HG03095 (cell line): ENCODE results near the gene LRRC8E.
A peak's percentile ranks its signal among the peaks of the same experiment; 100 is the strongest.

Experiments used
- ATAC-seq: cut with Tn5 transposase; IDR thresholded peaks from one replicate; pipeline ENCODE4 v1.9.1; 2021; ENCODE audit warnings: moderate library complexity; ENCODE audit not compliant: unreplicated experiment

The LRRC8E gene

DNA sequence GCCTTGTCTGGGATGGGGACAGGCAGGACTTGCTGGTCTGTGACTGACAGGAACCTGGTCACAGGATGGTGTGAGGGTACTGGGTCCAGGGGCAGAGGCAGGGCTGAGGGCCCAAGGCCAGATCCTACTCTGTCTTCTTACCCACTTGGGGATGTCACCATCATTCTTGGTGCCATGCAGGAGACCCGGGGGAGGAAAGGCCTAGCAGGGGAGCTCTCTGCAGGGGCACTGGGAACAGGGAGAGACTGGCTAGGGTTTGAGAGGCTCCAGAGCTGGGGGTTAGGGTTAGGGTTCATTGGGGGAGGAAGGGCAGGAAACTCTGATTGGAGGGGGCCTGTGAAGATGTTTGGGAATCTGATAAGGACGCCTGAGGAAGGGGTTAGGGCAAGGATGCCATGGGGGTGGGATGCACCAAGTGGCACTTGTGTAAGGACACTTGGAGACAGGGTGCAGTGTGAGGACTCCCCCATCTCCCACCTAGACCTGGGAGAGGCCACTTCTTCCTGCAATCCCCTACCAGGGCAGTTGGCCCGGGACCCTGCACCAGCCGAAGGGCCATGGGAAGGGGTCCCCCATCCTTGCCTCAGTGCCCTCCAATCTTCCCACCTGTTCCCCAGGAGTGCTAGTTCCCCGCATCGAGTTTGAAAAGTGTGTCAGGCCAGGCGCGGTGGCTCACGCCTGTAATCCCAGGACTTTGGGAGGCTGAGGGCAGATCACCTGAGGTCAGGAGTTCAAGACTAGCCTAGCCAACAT lies 21.0 kb upstream of the LRRC8E start:
- no peak for ATAC-seq

DNA sequence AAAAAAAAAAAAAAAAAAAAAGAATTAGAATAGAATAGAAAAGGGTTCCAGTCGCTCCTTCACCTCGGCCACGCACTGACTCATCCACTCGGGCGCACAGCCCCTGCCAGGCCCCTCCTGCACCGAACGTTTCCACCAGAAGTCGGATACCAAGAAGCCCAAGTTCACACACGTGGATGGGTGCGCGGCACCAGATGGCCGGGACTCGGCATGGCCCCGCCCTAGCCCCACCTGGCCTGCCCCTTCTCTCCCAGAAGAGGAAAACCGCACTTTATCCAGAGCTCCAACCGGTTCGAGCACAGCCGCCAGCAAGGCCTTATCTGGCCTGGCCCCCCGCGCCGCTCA lies 20.0 kb upstream of the LRRC8E start:
- no peak for ATAC-seq

DNA sequence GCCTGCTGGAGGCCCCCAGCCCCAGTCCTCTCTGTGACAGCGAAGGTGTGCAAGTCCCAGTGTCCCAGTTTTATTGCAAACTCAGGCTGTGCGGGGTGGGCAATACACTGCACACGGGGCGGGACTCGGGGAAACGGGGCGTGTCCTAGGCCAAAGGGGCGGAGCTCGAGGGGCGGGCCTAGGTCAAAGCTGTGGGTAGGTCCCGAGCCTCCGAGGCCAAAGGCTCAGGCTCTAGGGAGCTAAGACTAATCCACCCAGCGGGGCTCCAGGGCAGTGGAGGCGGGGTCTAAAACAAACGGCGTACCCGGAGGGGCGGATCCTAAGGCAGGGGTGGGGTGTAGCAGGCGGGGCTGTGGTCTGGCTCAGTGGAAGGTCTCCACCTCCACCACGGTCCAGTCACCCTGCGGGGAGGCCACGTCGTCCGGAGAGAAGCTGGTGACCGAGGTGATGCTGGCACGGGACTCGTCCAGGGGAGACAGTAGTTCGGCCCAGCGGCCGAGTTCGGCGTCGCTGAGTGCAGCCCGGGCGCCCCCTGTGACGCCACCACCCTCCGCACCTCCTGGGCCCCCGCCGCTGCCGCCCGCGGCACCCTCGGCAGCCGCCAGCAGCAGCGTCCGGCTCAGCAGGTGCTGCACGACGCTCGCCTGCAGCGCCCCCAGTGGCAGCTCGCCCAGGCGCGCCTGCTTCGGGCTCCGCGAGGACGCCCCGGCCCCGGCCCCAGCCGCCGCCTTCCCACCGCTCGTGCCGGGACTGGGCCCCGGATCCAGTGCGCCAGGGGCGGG lies 19.4 kb upstream of the LRRC8E start:
- peak; percentile 44 for ATAC-seq

DNA sequence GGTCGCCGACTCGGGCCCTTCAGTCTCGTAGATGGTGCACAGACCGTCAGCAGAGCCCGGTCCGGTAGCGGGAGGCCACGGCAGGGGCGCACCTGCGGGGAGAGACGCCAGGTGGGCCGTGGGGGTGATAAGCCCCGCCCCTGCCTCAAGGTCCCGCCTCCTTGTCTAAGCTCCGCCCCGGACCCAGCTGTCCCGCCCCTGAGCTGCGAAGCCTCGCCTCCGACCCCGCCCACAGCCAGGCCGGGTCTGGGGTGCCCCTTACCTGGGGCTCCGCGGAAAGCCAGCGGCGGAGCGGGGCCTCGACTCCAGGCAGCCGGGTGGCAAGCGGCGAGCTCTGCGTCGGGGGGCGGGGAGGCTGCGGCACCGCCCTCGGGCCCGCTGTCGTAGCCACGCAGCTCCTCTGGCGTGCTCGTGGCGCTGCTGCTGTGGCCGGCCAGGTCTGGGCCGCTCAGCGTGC lies 18.8 kb upstream of the LRRC8E start:
- ATAC-seq = peak; percentile 39

DNA sequence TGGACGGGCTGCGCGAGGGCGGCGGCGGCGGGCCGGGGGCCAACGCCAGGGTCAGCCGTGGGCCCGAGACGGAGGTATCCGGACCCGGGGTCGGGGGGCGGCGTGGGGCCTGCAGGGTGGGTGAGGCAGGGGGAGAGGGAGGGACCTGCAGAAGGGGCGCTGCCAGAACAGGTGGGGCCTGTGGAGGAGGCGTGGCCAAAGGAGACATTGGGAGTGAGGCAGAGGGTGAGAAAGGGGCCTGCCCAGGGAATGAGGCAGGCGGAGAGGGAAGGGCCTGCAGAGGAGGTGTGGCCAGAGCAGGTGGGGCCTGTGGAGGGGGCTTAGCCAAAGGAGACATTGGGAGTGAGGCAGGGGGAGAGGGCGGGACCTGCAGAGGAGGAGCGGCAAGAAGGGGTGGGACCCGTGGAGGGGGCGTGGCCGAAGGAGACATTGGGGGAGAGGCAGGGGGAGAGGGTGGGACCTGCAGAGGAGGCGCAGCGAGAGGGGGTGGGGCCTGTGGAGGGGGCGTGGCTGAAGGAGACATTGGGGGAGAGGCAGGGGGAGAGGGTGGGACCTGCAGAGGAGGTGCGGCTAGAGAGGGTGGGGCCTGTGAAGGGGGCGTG lies 18.3 kb upstream of the LRRC8E start:
- ATAC-seq = no peak

DNA sequence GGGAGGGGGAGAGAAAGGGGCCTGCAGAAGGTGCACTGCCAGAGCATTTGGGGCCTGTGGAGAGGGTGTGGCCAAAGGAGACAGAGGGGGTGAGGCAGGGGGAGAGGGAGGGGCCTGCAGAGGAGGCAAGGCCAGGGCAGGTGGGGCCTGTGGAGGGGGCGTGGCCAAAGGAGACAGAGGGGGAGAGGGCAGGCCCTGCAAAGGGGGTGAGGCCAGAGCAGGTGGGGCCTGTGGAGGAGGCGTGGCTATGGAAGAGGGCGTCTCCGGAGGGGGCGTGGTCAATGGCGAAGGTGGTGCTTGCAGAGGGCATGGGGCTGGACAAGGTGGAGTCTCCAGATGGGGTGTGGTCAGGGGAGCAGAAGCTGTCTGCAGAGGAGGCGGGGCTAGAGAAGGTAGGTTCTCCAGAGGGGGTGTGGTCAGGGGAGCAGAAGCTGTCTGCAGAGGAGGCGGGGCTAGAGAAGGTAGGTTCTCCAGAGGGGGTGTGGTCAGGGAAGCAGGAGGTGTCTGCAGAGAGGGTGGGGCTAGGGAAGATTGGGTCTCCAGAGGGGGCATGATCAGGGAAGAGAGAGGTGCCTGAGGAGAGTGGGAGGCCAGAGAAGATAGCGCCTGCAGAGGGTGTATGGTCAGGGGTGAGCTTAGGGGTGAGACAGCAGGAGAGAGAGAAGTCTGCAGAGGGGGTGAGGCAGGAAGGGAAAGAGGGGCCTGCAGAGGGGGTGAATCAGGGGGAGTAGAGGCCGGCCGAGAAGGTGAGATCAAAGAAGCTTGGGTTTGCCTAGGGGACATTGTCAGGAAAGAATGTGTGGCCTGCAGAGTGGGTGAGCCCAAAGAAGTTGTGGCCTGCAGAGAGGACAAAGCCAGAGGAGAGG lies 17.5 kb upstream of the LRRC8E start:
- no peak for ATAC-seq

DNA sequence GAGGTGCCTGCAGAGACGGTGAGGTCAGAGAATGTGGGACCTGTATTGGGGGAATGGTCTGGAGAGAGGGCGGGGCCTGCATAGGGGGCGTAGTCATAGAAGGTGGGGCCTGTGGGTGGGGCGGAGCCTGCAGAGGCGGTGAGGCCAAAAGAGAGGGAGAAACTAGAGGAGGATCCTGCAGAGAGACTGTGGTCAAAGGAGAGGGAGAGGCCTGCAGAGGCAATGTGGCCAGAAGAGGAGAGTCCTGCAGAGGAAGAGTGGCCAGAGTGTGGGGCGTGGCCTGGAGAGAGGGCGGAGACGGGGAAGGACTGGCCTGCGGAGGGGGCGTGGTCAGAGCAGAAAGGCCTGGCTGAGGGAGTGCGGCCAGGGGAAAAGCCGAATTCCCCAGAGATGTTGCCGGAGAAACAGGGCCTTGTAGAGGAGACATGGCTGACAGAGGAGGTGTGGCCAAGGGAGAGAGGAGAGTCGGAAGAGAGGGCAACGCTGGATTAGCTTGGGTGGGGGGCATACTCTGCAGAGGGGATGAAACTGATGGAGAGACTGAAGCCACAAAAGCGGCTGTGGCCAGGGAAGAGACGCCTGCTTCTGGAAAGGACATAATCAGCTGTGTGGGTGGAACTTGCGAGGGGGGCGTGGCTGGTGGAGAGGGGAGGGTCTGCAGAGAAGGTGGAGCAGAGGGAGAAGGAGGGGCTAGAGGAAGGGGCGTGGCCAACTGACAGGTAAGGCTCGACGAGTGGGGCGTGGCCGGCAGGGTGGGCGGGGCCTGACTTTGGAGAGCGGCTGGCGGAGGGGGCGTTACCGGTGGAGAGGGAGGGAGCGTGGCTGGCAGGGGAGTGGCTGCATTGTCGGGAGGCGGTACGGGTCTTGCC lies 16.6 kb upstream of the LRRC8E start:
- no peak for ATAC-seq

DNA sequence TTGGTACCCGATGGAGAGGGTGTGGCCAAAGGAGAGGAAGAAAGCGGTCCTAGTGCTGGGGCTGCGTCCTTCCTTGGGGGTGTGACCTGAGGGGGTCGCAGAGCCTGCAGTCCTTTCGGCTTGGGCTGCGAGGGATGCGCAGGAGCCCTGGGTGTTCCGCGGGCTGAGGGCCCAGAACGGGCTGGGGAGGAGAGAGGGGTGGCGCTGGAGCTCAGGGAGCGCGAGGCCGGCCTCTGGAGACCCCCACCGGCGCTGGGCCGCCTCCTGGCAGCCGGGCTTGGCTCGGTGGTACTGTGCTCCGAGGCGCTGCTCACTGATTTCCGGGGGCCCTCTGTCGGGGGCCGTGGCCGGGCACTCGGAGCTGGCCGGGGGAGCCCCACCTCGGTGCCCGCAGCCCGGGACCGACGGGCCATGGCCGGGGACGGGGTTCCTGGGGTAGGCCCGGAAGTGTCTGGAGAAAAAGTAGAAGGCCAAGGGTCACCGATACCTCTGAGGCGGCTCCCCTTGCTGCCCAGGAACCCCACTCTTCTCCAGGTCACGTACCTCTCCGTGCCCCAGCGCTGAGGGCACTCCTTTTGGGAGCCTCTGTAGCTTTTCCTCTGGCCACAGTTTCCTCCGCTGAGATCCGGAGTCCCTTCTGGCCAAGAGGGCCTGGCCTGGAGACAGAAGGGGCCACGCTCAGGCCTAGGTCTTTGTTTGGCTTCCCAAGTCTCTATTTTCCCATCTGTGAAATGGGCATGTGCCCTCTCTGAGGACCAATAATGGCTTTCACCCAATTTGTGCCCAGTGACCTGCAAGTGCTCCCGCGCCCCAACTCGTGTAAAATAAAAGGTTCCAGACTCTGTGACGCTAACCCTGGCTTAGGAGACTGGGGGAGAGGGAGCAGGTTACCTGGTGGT lies 15.8 kb upstream of the LRRC8E start:
- ATAC-seq = no peak

DNA sequence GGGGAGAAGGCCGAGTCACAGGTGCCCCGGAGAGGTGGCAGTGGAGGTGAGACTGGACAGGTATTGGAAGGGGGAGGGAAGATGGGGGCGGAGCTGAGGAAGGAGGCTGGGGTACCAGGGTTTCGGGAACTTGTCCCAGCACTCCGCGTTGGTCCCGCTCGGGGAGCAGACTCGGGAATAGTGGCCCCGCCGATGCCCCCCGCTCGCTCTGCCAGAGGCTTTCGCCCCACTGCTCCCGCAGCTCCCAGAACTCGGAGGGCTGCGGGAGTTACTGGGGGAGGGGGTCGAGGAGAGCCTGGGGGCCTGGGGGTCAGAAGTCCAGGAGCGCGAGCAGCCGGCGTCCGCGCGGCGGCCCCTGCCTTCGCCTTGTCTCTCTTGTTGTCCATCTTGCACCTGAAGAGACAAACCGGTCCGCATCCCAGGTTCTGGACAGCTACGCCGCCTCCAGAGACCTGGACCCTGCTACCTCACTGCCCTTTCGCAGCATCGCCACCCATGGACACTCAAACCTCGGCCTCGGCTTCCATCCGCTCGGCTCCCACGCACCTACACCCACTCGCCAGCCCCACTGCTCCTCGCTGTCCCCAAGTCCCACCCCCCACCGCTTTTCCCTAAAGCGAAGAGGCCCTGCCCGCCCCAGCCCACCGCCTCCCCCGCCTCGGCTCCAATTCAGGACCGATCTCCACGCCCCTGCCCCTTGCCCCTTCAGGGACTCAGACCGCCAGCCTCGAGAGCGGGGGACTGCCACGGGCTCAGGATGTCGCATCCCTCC lies 14.8 kb upstream of the LRRC8E start:
- ATAC-seq = no peak

DNA sequence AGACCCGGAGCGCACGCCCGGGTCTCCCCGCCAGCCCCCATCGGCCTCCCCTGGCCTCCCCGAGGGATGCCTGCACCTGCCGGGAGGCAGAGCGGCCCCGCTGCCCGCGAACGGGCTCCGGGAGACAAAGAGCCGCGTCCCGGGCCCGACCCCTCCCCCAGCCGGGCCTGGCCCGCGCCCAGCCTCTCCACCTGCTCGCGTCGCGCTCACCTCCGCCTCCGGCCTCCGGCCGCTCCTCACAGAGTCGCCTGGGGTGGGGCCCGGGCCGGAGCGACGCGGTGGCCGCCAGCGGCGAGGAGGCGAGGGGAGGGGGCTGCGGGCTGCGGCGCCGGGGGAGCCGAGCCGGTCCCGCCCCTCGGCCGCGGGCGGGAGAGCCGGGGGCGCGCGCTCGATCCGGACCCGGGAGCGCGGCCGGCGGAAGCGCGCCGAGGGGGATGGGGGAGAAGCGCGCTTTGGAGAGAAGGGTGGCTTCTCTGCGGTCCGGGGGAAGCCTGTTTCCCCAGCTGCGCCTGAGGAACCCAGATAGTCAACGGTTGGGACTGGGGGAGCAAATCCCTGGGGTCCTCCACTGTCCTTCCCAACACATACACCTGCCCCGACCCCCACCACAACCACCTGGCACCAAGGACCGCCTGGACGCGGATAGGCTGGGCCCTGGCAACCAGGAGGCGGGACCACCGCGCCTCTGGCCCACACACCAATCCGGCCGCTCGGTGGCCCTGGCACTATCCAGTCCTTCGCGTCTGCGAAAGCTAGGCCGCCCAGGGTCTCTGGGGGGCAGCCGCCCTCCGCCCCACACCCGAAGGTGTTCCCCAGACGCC lies 14.0 kb upstream of the LRRC8E start, which contains the start of gene PRR36:
PRR36 (minus strand) TSS at position 315 of the 821 bp plus-strand sequence. CDS start 701 bp downstream, outside the sequence.
- no peak for ATAC-seq

DNA sequence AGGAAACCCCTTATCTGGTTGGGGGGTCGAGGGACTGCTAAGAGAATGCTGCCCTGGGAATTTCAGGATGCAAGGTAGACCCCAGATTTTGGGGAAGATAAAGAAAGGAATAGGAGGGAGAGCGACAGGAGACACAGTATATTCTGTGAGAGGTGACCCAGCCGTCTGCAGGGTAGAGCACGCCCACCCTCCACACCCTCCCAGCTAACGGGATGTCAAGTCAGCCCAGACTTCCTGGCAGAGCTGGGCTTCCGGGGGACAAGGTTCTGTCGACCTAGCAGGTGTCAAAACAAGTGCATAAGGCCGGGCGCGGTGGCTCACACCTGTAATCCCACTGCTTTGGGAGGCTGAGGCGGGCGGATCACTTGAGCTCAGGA lies 13.4 kb upstream of the LRRC8E start:
- ATAC-seq = no peak

DNA sequence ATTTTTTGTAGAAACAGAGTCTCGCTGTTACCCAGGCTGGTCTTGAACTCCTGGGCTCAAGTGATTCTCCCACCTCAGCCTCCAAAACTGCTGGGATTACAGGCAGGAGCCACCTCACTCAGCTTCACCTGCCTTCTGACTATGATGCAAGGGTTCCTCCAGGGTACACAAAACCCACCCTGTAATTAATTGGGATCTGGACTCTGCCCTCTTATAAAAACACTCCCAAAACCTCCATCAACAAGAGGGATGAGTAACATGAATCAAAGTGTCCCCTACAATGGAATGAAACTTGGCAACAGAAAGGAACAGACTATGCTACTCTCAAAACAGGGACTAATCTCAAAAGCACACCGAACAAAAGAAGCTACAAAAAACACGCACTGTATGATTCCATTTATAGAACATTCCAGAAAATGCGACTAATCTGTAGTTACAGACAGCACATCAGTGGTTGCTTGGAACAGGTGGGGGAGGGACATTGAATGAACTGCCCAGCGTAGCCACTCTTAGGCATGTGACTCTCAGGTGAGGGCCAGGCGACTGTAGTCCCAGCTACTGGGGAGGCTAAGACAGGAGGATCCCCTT lies 11.0 kb upstream of the LRRC8E start:
- no peak for ATAC-seq

DNA sequence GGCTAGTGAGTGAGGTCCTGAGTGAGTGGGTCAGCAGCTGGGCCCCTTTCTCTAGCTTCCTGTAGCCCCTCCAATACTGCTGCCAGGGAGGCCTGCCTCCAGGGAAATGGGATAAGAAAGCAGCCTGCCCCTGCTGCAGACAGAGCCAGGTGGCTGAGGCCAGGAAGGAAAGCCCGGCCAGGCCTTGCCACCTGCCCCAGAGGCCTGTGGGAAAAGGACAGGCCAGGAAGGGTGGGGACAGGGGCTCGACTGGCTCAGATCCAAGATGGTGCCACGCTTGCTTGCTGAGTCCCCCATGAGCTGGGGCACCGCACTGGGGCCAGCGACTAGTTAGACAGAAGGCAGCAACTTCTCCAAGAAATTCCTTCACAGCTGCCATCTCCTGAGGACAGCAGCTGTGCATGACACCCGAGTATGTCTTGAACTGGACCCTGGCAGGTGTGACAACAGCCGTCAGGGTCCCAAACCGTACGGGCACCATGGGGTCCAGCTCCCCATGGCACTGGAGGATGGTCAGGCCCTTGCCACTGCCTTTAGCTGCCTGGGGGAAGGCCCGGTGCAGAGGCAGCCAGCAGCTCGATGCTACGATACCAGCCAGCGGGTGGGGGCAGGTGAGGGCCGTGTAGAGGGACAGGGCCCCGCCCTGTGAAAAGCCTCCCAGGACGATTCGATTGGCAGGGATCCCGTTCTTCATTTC lies 9.1 kb upstream of the LRRC8E start:
- ATAC-seq = no peak

DNA sequence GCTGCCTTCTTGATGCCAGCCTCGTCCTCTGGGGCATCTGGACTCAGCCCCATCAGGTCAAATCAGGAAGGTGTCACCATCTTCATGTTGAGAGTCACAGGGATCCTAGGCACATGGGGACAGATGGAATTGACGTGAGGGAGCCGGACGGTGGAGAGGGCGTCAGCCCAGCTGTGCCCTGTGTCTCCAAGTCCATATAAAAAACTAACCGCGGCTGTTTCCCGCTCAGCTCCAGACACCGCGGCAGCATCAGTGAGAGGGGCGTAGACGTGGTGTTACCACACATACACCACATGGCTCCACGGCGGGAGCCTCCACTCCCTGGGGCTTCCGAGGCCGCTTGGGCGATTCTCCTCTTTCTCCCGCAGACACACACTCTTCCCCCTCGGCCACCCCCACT lies 8.5 kb upstream of the LRRC8E start:
- no peak for ATAC-seq

DNA sequence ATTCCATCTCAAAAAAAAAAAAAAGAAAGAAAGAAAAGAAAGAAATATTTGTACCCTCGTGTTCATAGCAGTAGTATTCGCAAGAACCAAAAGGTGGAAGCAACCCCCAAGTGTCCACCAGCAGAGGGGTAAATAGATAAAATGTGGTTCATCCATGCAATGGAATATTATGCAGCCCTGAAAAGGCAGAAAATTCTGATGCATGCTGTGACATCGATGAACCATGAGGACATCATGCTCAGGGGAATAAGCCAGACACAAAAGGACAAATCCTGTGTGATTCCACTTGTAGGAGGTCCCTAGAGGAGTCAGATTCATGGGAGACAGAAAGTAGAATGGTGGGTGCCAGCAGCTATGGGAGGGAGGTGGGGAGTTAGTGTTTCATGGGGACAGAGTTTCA lies 6.4 kb upstream of the LRRC8E start:
- no peak for ATAC-seq

DNA sequence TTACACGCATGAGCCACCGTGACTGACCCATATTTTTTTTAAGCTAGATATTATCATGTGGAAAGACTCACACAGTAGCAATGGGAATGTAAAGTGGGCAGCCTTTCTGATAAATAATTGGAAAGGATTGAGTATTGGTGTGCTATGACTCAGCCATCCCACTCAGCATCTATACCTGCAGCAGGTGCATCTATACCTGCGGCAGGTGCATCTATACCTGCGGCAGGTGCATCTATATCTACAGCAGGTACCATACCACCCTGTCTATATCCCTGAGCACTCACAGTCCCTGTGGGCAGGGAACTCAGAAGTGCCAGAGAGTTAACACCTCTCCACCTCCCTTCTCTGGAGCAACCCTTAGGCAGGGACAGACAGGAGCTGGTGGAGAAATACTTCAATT lies 5.2 kb upstream of the LRRC8E start:
- no peak for ATAC-seq
